ENCODE data around the gene GABRD. TPM values are rescaled to one million over a fixed set of nuclear protein-coding genes. Genes with fewer than 3 reads are reported as not detected.
A peak's percentile ranks its signal among the peaks of the same experiment; 100 is the strongest.

The GABRD gene
- total and polyA plus RNA-seq, 2 donors from 2014 or later, result 0.63 to 1.1 TPM

- TF ChIP-seq, protein P1, sequence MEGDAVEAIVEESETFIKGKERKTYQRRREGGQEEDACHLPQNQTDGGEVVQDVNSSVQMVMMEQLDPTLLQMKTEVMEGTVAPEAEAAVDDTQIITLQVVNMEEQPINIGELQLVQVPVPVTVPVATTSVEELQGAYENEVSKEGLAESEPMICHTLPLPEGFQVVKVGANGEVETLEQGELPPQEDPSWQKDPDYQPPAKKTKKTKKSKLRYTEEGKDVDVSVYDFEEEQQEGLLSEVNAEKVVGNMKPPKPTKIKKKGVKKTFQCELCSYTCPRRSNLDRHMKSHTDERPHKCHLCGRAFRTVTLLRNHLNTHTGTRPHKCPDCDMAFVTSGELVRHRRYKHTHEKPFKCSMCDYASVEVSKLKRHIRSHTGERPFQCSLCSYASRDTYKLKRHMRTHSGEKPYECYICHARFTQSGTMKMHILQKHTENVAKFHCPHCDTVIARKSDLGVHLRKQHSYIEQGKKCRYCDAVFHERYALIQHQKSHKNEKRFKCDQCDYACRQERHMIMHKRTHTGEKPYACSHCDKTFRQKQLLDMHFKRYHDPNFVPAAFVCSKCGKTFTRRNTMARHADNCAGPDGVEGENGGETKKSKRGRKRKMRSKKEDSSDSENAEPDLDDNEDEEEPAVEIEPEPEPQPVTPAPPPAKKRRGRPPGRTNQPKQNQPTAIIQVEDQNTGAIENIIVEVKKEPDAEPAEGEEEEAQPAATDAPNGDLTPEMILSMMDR (IDR thresholded peaks at IDR 0.05; ENCODE audit: borderline replicate concordance, extremely low read depth, insufficient read depth), result no peak
- Histone ChIP-seq H3K36me3 (ENCODE audit: control insufficient read depth in 2 of 3, insufficient read depth in 3 of 3, low read length in 3 of 3) (no peaks in the 10 kb centered on the region), H3K27me3 (ENCODE audit: control insufficient read depth, insufficient read depth, low read length) (peaks cover 2% of the 10 kb centered on the region), H3K4me1 (ENCODE audit: control insufficient read depth in 2 of 3, insufficient read depth in 2 of 3, low read depth in 1 of 3, low read length in 3 of 3) (peaks cover 2 to 18% (median 5%) of the 10 kb centered on the region in 3 donors), H3K4me3 (ENCODE audit: low read length in 3 of 3) (no peak overlapping the region), H3K9me3 (ENCODE audit: control insufficient read depth in 2 of 3, insufficient read depth in 1 of 3, low read length in 3 of 3) (no peaks in the 10 kb centered on the region), H3K9ac (ENCODE audit: low read length in 3 of 3) (no peak overlapping the region), H3K27ac (ENCODE audit: low read depth in 2 of 2, low read length in 2 of 2) (no peak overlapping the region)
- intact Hi-C loops (cut with DNase I), result loop anchor here (10.0 kb wide), 1 partner anchor 91 kb away; no protein-coding TSS in a partner anchor
- FAIRE-seq, result no peak
- DNase-seq, result peak in 2 of 5 donors; percentile 22 to 58
These were observed 26.5 kb downstream of the GABRD start for GRCh38 chr1:2045468-2046173.

DNA sequence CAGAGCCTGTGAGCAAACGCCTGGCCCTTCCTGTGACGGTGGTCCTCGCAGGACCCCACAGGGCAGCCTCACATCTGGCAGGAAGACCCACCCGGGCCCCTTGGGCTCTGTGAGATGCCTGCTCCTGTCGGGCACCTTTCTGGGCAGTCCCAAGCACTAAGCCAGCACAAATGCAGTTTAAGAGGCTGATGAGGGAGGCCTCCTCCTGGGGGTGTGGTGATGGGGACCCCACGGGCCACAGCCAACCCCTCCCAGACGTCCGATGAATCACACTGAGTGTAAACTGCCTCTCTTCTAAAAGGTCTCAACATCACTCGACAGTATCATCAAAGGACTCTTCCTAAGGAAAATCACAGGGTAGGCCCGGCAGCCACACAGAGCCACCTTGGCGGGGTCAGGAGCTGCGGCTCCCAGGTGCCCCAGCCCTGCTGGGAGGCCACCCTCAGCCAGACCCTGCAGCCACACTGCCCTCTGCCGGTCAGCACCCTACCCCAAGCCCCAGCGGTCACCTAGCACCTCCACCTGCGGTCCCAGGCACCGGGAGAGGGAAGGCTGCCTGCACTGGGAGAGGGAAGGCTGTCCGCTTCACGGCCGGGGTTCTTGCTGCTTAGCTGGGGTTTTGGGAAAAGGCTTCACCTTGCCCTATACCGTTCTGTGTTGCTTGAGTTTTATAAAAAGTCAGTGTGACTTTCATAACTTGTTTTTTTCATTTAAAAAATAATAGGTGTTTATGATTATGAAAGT is 27.2 kb downstream of the GABRD start:
- DNase-seq, result peak in 4 of 5 donors; percentile 70 to 87 (median 78)
- Histone ChIP-seq H3K36me3 (ENCODE audit: control insufficient read depth in 2 of 3, insufficient read depth in 3 of 3, low read length in 3 of 3) (no peaks in the 10 kb centered on the region), H3K9ac (ENCODE audit: low read length in 3 of 3) (no peak overlapping the region), H3K4me3 (ENCODE audit: low read length in 3 of 3) (no peak overlapping the region), H3K9me3 (ENCODE audit: control insufficient read depth in 2 of 3, insufficient read depth in 1 of 3, low read length in 3 of 3) (no peaks in the 10 kb centered on the region), H3K27me3 (ENCODE audit: control insufficient read depth, insufficient read depth, low read length) (peaks cover 2% of the 10 kb centered on the region), H3K27ac (ENCODE audit: low read depth in 2 of 2, low read length in 2 of 2) (no peak overlapping the region), H3K4me1 (ENCODE audit: control insufficient read depth in 2 of 3, insufficient read depth in 2 of 3, low read depth in 1 of 3, low read length in 3 of 3) (peaks cover 2 to 18% (median 5%) of the 10 kb centered on the region in 3 donors)
- TF ChIP-seq, protein P1 (IDR thresholded peaks at IDR 0.05; ENCODE audit: borderline replicate concordance, extremely low read depth, insufficient read depth), result peak; percentile 75
- FAIRE-seq, result no peak
- intact Hi-C loops (cut with DNase I), result loop anchor here (10.0 kb wide), 1 partner anchor 92 kb away; no protein-coding TSS in a partner anchor

GRCh38 chr1:2046953-2047748 is 28.0 kb downstream of the GABRD start:
- peak in 1 of 5 donors; percentile 49 for DNase-seq

More at GRCh38 chr1:2046953-2047748, 28.0 kb downstream of the GABRD start:
- peaks cover 2% of the 10 kb centered on the region for H3K27me3 ChIP-seq (ENCODE audit: control insufficient read depth, insufficient read depth, low read length)
- peaks cover 2 to 22% (median 5%) of the 10 kb centered on the region in 3 donors for H3K4me1 ChIP-seq (ENCODE audit: control insufficient read depth in 2 of 3, insufficient read depth in 2 of 3, low read depth in 1 of 3, low read length in 3 of 3)
- peak overlapping the region in 1 of 2 donors; percentile 43 for H3K27ac ChIP-seq (ENCODE audit: low read depth in 2 of 2, low read length in 2 of 2)
- FAIRE-seq, result no peak
- no peak overlapping the region for H3K4me3 ChIP-seq (ENCODE audit: low read length in 3 of 3)
- H3K9ac ChIP-seq (ENCODE audit: low read length in 3 of 3), result no peak overlapping the region
- H3K9me3 ChIP-seq (ENCODE audit: control insufficient read depth in 2 of 3, insufficient read depth in 1 of 3, low read length in 3 of 3), result no peaks in the 10 kb centered on the region
- TF ChIP-seq, protein P1 (IDR thresholded peaks at IDR 0.05; ENCODE audit: borderline replicate concordance, extremely low read depth, insufficient read depth), result no peak
- no peaks in the 10 kb centered on the region for H3K36me3 ChIP-seq (ENCODE audit: control insufficient read depth in 2 of 3, insufficient read depth in 3 of 3, low read length in 3 of 3)
- intact Hi-C loops (cut with DNase I), result loop anchor here (10.0 kb wide), 1 partner anchor 92 kb away; no protein-coding TSS in a partner anchor
